OCI-LY3 (cell line): ENCODE results near the gene NR2F1-AS1.

ENCODE experiments used
- H2AFZ ChIP-seq: fragments of 200-600, 300-600 bp; shearing (Covaris generic); 2 replicates; pipeline ENCODE4 v1.6.0; 2014; ENCODE audit warnings: antibody characterized with exemption, low read depth, low read length
- H3K27ac ChIP-seq: fragments of 200-600, 300-600 bp; sonication (generic); 2 replicates; pipeline ENCODE4 v1.5.1; 2014; ENCODE audit warnings: mild to moderate bottlenecking, low read length, moderate library complexity, mixed read lengths
- H3K27me3 ChIP-seq: fragments of 200-600, 300-600 bp; sonication (generic); 2 replicates; pipeline ENCODE4 v1.6.1; 2014; ENCODE audit warnings: low read depth, low read length, mixed read lengths
- H3K36me3 ChIP-seq: fragments of 200-600, 300-600 bp; sonication (generic); replicated peaks from 2 replicates; pipeline ENCODE3; 2014; ENCODE audit warnings: low read depth, low read length, mixed read lengths
- H3K4me1 ChIP-seq: fragments of 300-600, 200-600 bp; sonication (generic); 2 replicates; pipeline ENCODE4 v1.6.1; 2014; ENCODE audit warnings: low read length, mixed read lengths
- H3K4me2 ChIP-seq: fragments of 200-600, 300-600 bp; sonication (generic); 2 replicates; pipeline ENCODE4 v1.6.1; 2014; ENCODE audit warnings: low read length, mixed read lengths
- H3K4me3 ChIP-seq: fragments of 300-600, 200-600 bp; sonication (generic); 2 replicates; pipeline ENCODE4 v1.5.1; 2014; ENCODE audit warnings: antibody characterized with exemption, mild to moderate bottlenecking, low read length, moderate library complexity
- H3K79me2 ChIP-seq: fragments of 300-600, 200-600 bp; shearing (Covaris generic); 2 replicates; pipeline ENCODE4 v1.6.1; 2014; ENCODE audit warnings: mild to moderate bottlenecking, low read length, mixed read lengths
- H3K9ac ChIP-seq: fragments of 300-600, 200-600 bp; shearing (Covaris generic); 2 replicates; pipeline ENCODE4 v1.6.0; 2014; ENCODE audit warnings: mild to moderate bottlenecking, low read length, moderate library complexity
- H3K9me3 ChIP-seq: fragments of 200-600, 300-600 bp; shearing (Covaris generic); 2 replicates; pipeline ENCODE4 v1.6.1; 2014; ENCODE audit warnings: low read length, mixed read lengths; ENCODE audit not compliant: insufficient read depth
- H4K20me1 ChIP-seq: fragments of 200-600, 300-600 bp; sonication (generic); 2 replicates; pipeline ENCODE4 v1.6.1; 2016; ENCODE audit warnings: low read length, mixed read lengths; ENCODE audit not compliant: insufficient read depth
- CTCF ChIP-seq: fragments of 200-600, 300-600 bp; sonication (generic); IDR thresholded peaks from 2 replicates; pipeline ENCODE4 v1.5.1; 2014; ENCODE audit warnings: antibody characterized with exemption, low read length, low read depth
- EZH2phosphoT487 ChIP-seq: fragments of 200-600 bp; shearing (Covaris generic); IDR thresholded peaks from 2 replicates; pipeline ENCODE4 v1.6.1; 2018; ENCODE audit warnings: antibody characterized with exemption, mixed run types, low read depth

Gene NR2F1-AS1

DNA sequence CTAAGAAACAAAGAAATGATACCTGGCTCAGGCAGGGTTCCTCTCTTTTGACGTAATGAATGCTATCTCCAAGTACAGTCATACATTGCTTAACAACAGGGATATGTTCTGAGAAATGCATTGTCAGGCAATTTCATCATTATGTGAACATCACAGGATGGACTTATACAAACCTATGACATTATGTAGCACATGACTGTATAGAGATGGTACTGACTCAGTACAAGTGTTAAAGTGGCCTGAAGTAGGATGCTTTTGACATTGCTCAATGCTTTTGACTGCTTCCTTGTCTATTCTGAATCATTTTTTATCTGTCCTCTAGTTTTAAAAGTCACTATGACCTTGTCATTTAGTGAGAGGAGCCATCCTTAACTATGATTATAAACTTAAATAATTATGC is 147.6 kb downstream of the NR2F1-AS1 start:
- Histone ChIP-seq H3K9ac (no peak overlapping the region), H3K36me3 (no peaks in the 10 kb centered on the region), H3K4me3 (no peak overlapping the region), H3K9me3 (no peaks in the 10 kb centered on the region), H3K79me2 (no peaks in the 10 kb centered on the region), H4K20me1 (no peaks in the 10 kb centered on the region), H3K4me1 (no peaks in the 10 kb centered on the region), H3K27ac (no peak overlapping the region), H3K27me3 (no peaks in the 10 kb centered on the region), H2AFZ (no peak overlapping the region), H3K4me2 (no peak overlapping the region)
- no peak for TF ChIP-seq EZH2phosphoT487
- no peak for TF ChIP-seq CTCF

GRCh38 chr5:93431250-93431649 is 149.8 kb downstream of the NR2F1-AS1 start:
- Histone ChIP-seq H3K79me2 (no peaks in the 10 kb centered on the region), H3K4me2 (no peak overlapping the region), H3K9me3 (no peaks in the 10 kb centered on the region), H3K27me3 (no peaks in the 10 kb centered on the region), H3K36me3 (no peaks in the 10 kb centered on the region), H3K9ac (no peak overlapping the region), H3K27ac (no peak overlapping the region), H3K4me1 (no peaks in the 10 kb centered on the region), H3K4me3 (no peak overlapping the region), H4K20me1 (no peaks in the 10 kb centered on the region), H2AFZ (no peak overlapping the region)
- TF ChIP-seq CTCF: no peak
- TF ChIP-seq EZH2phosphoT487: no peak

DNA sequence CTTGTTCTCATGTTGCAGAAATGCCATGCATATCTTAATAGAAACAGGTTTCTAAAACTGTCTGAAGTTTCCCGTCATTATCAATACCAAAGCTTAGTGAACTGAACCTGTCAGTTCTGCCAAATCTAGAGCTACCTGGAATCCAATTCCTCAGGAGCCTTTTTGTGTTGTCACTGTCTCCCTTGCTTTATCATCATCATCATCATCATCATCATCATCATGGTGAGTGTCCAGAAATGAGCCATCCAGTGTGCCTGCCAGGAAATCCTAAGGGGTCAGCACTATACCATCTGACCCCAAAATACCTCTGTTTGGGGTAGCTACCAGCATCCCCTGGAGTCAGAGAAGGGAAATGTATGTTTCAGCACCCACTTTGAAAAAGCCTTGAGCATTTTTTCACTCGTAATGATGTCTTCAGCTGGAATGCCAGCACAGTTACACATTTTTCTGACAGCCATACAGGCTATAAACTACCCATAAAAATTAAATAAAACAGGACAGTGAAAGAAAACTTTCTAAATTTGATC is 150.3 kb downstream of the NR2F1-AS1 start:
- no peaks in the 10 kb centered on the region for H3K79me2 ChIP-seq
- H3K4me3 ChIP-seq: no peak overlapping the region
- H3K36me3 ChIP-seq: no peaks in the 10 kb centered on the region
- H4K20me1 ChIP-seq: no peaks in the 10 kb centered on the region
- no peaks in the 10 kb centered on the region for H3K4me1 ChIP-seq
- H3K9ac ChIP-seq: no peak overlapping the region
- no peak overlapping the region for H3K4me2 ChIP-seq
- H3K27ac ChIP-seq: no peak overlapping the region
- no peaks in the 10 kb centered on the region for H3K27me3 ChIP-seq
- no peak overlapping the region for H2AFZ ChIP-seq
- TF ChIP-seq CTCF (no peak), EZH2phosphoT487 (no peak)
- no peaks in the 10 kb centered on the region for H3K9me3 ChIP-seq

DNA sequence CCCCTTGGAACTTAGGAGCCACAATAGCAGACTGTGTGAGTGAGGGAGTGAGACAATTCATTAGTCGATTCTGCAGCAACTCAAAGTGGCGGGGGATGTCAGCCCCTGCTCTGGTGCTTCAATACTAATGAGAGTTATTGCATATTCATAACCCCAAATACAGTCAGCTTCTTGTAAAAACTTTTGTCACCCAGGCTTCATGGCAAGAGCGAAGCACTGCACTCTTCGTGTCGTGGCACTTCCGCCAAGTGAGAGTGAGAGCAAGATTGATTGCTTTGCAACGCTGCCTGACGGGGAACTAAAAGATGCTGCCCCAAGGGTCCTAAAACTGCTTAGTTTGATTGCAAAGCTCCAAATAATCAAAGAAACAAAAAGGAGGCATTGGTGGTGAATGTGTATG is 150.9 kb downstream of the NR2F1-AS1 start:
- TF ChIP-seq CTCF: no peak
- no peak for TF ChIP-seq EZH2phosphoT487
- Histone ChIP-seq H3K4me1 (no peaks in the 10 kb centered on the region), H3K27me3 (no peaks in the 10 kb centered on the region), H3K27ac (no peak overlapping the region), H3K9me3 (no peaks in the 10 kb centered on the region), H3K36me3 (no peaks in the 10 kb centered on the region), H3K9ac (no peak overlapping the region), H4K20me1 (no peaks in the 10 kb centered on the region), H3K4me2 (no peak overlapping the region), H3K79me2 (no peaks in the 10 kb centered on the region), H2AFZ (no peak overlapping the region), H3K4me3 (no peak overlapping the region)
